Measurements from ENCODE around the gene DDR1.
A peak's percentile ranks its signal among the peaks of the same experiment; 100 is the strongest.
"Not testable (repeated sequence)": the region's sequence is repeated elsewhere in the genome, so short reads cannot be mapped to it uniquely, and the experiment has no call there.

Gene DDR1

GRCh38 chr6:30854285-30855040 is 29.9 kb upstream of the DDR1 start:
- DNase-seq, result no peak

GRCh38 chr6:30855429-30856075 is 28.8 kb upstream of the DDR1 start:
- DNase-seq, result no peak

- no peak for DNase-seq
Measured at GRCh38 chr6:30857112-30857511, 27.2 kb upstream of the DDR1 start.

GRCh38 chr6:30857549-30857948 is 26.8 kb upstream of the DDR1 start:
- no peak for DNase-seq

GRCh38 chr6:30859726-30860125 is 24.6 kb upstream of the DDR1 start:
- DNase-seq, result not testable (repeated sequence)

- DNase-seq, result no peak
Measured at GRCh38 chr6:30861257-30862048, 22.9 kb upstream of the DDR1 start.

GRCh38 chr6:30862156-30862875 is 22.0 kb upstream of the DDR1 start:
- no peak for DNase-seq

- DNase-seq, result no peak
Measured at GRCh38 chr6:30864325-30864724, 20.0 kb upstream of the DDR1 start.

- DNase-seq, result not testable (repeated sequence)
Measured at GRCh38 chr6:30869241-30869749, 15.0 kb upstream of the DDR1 start.

- DNase-seq, result no peak
Measured at GRCh38 chr6:30870546-30870945, 13.8 kb upstream of the DDR1 start.

GRCh38 chr6:30871592-30872183 is 12.6 kb upstream of the DDR1 start:
- DNase-seq, result no peak

- DNase-seq, result no peak
Measured at GRCh38 chr6:30873137-30873640, 11.1 kb upstream of the DDR1 start.

GRCh38 chr6:30873795-30874194 is 10.5 kb upstream of the DDR1 start:
- not testable (repeated sequence) for DNase-seq

- DNase-seq, result no peak
Measured at GRCh38 chr6:30875244-30876038, 8.9 kb upstream of the DDR1 start.

- no peak for DNase-seq
Measured at GRCh38 chr6:30876039-30876730, 8.1 kb upstream of the DDR1 start.

GRCh38 chr6:30877419-30878262 is 6.7 kb upstream of the DDR1 start:
- DNase-seq, result peak; percentile 72

GRCh38 chr6:30879684-30880427 is 4.5 kb upstream of the DDR1 start:
- DNase-seq, result no peak

- no peak for DNase-seq
Measured at GRCh38 chr6:30880698-30881252, 3.5 kb upstream of the DDR1 start.
